H1 (cell line): Measurements from ENCODE around the gene VAT1L. TPM values are rescaled to one million over a fixed set of nuclear protein-coding genes. Genes with fewer than 3 reads are reported as not detected.

Experiments used
- CTCF ChIA-PET: fragments of 300-600 bp; sonication (Branson Sonifier 250); formaldehyde crosslinking; loops from one replicate; lab custom pipeline; 2021; ENCODE audit not compliant: partially characterized antibody; lab: Charles Lee
- POLR2A ChIA-PET: fragments of 300-600 bp; sonication (Branson Sonifier 250); formaldehyde crosslinking; loops from one replicate; lab custom pipeline; 2021; ENCODE audit warnings: inconsistent platforms; ENCODE audit not compliant: partially characterized antibody; lab: Charles Lee
- DNase-seq, 2 experiments: peaks; one replicate each; pipeline versions ENCODE4 v3.0.0 to v3.0.0-alpha.2; 2010 to 2022; ENCODE audit warnings: low spot score in 2 of 2, low read depth in 1 of 2, mixed read lengths in 1 of 2
- FAIRE-seq: peaks from 2 replicates; lab custom pipeline; 2011; peaks lifted over from hg19 to GRCh38; lab: Jason Lieb, UNC
- H2AFZ ChIP-seq: 2 replicates; pipeline ENCODE4 v1.8.1; 2012; ENCODE audit warnings: low read length, inconsistent platforms
- H2AK5ac ChIP-seq: 2 replicates; pipeline ENCODE4 v1.6.1; 2013; ENCODE audit warnings: low read depth, low read length
- H2BK120ac ChIP-seq: replicated peaks from 2 replicates; pipeline ENCODE3; 2013; ENCODE audit warnings: low read depth, low read length, inconsistent platforms
- H2BK12ac ChIP-seq: 2 replicates; pipeline ENCODE4 v1.6.1; 2013; ENCODE audit warnings: low read depth, low read length
- H2BK15ac ChIP-seq: 2 replicates; pipeline ENCODE4 v1.6.1; 2013; ENCODE audit warnings: low read length
- H2BK20ac ChIP-seq: 2 replicates; pipeline ENCODE4 v1.6.1; 2013; ENCODE audit warnings: low read length
- H2BK5ac ChIP-seq: 2 replicates; pipeline ENCODE4 v1.6.1; 2013; ENCODE audit warnings: low read depth, low read length
- H3K14ac ChIP-seq: 2 replicates; pipeline ENCODE4 v1.6.1; 2013; ENCODE audit warnings: inconsistent platforms; ENCODE audit not compliant: insufficient read length
- H3K18ac ChIP-seq: 2 replicates; pipeline ENCODE4 v1.6.1; 2013; ENCODE audit warnings: low read length; ENCODE audit errors: extremely low read depth
- H3K23ac ChIP-seq: 2 replicates; pipeline ENCODE4 v1.6.1; 2013; ENCODE audit warnings: inconsistent platforms; ENCODE audit not compliant: insufficient read length
- H3K23me2 ChIP-seq: 2 replicates; pipeline ENCODE4 v1.6.1; 2013; ENCODE audit warnings: low read depth, low read length
- H3K27ac ChIP-seq: 2 replicates; pipeline ENCODE4 v1.6.1; 2011; ENCODE audit warnings: low read depth, low read length, inconsistent platforms
- H3K27me3 ChIP-seq, 4 experiments: replicated peaks in 1 of 4; 1 replicate in 1 of 4; 2 replicates in 3 of 4; pipeline versions ENCODE4 v1.6.1 to v1.8.1; 2011 to 2013; ENCODE audit warnings: low read length in 3 of 4, mild to moderate bottlenecking in 3 of 4, inconsistent platforms in 2 of 4, mixed read lengths in 2 of 4, moderate library complexity in 1 of 4; ENCODE audit not compliant: control insufficient read depth in 3 of 4, insufficient read depth in 3 of 4; ENCODE audit errors: extremely low read depth in 1 of 4
- H3K36me3 ChIP-seq, 4 experiments: 2 replicates each; pipeline versions ENCODE4 v1.6.1 to v1.8.1; 2011 to 2013; ENCODE audit warnings: mild to moderate bottlenecking in 4 of 4, low read length in 3 of 4, moderate library complexity in 2 of 4, control low read depth in 1 of 4, inconsistent platforms in 1 of 4; ENCODE audit not compliant: insufficient read depth in 4 of 4, control insufficient read depth in 2 of 4
- H3K4ac ChIP-seq: replicated peaks from 2 replicates; pipeline ENCODE3; 2013; ENCODE audit warnings: low read length, low read depth, mixed read lengths, inconsistent platforms; ENCODE audit not compliant: insufficient read length
- H3K4me1 ChIP-seq, 4 experiments: replicated peaks in 1 of 4; 1 replicate in 1 of 4; 2 replicates in 3 of 4; pipeline versions ENCODE4 v1.6.1 to v1.8.1; 2011 to 2013; ENCODE audit warnings: low read length in 3 of 4, inconsistent platforms in 2 of 4, mixed read lengths in 1 of 4; ENCODE audit not compliant: insufficient read depth in 4 of 4, control insufficient read depth in 3 of 4
- H3K4me2 ChIP-seq, 2 experiments: 2 replicates each; pipeline versions ENCODE4 v1.6.1 to v1.8.1; 2011 to 2013; ENCODE audit warnings: low read depth in 2 of 2, low read length in 2 of 2, control low read depth in 1 of 2, inconsistent platforms in 1 of 2, mild to moderate bottlenecking in 1 of 2; ENCODE audit not compliant: insufficient read depth in 1 of 2
- H3K4me3 ChIP-seq, 4 experiments: fragments of 200-600, 300-600 bp in 1 of 4; sonication (generic), shearing (Covaris generic), sonication (Bioruptor Twin) in 1 of 4; 2 replicates each; pipeline versions ENCODE4 v1.5.1 to v1.8.1; 2011 to 2016; ENCODE audit warnings: low read length in 4 of 4, low read depth in 3 of 4, control low read depth in 2 of 4, inconsistent platforms in 2 of 4, mild to moderate bottlenecking in 2 of 4, mixed read lengths in 1 of 4, moderate library complexity in 1 of 4; ENCODE audit not compliant: insufficient read depth in 2 of 4; ENCODE audit errors: extremely low read depth in 1 of 4
- H3K56ac ChIP-seq: replicated peaks from 2 replicates; pipeline ENCODE3; 2013; ENCODE audit warnings: low read depth, mild to moderate bottlenecking, mixed read lengths, low read length, inconsistent platforms; ENCODE audit not compliant: insufficient read length
- H3K79me1 ChIP-seq: 2 replicates; pipeline ENCODE4 v1.6.1; 2013; ENCODE audit warnings: low read depth, low read length, control low read depth
- H3K79me2 ChIP-seq, 2 experiments: 2 replicates each; pipeline versions ENCODE4 v1.6.1 to v1.8.1; 2012 to 2013; ENCODE audit warnings: low read length in 2 of 2, mild to moderate bottlenecking in 2 of 2, inconsistent platforms in 1 of 2; ENCODE audit not compliant: insufficient read depth in 2 of 2, control insufficient read depth in 1 of 2
- H3K9ac ChIP-seq, 4 experiments: replicated peaks in 1 of 4; 1 replicate in 1 of 4; 2 replicates in 3 of 4; pipeline versions ENCODE4 v1.6.1 to v1.8.1; 2011 to 2013; ENCODE audit warnings: low read depth in 3 of 4, low read length in 3 of 4, control low read depth in 2 of 4, mild to moderate bottlenecking in 2 of 4, moderate library complexity in 2 of 4, inconsistent platforms in 1 of 4; ENCODE audit errors: extremely low read depth in 1 of 4
- H3K9me3 ChIP-seq, 2 experiments: 2 replicates each; pipeline versions ENCODE4 v1.6.1 to v1.8.1; 2012 to 2013; ENCODE audit warnings: mild to moderate bottlenecking in 2 of 2, moderate library complexity in 2 of 2, control low read depth in 1 of 2, inconsistent platforms in 1 of 2, low read depth in 1 of 2, low read length in 1 of 2, mixed read lengths in 1 of 2; ENCODE audit not compliant: insufficient read depth in 2 of 2
- H4K20me1 ChIP-seq, 2 experiments: replicated peaks in 1 of 2; 2 replicates each; pipeline versions ENCODE3 to v1.8.1; 2011 to 2013; ENCODE audit warnings: inconsistent platforms in 2 of 2, low read length in 2 of 2, mild to moderate bottlenecking in 1 of 2; ENCODE audit not compliant: insufficient read depth in 2 of 2, control insufficient read depth in 1 of 2
- H4K5ac ChIP-seq: 2 replicates; pipeline ENCODE4 v1.6.1; 2013; ENCODE audit warnings: low read length, low read depth, mixed read lengths, inconsistent platforms; ENCODE audit not compliant: insufficient read length
- H4K8ac ChIP-seq: 2 replicates; pipeline ENCODE4 v1.8.0; 2013; ENCODE audit warnings: mild to moderate bottlenecking, moderate library complexity, low read length, inconsistent platforms; ENCODE audit not compliant: insufficient read depth; ENCODE audit errors: extremely low read depth
- H4K91ac ChIP-seq: replicated peaks from 2 replicates; pipeline ENCODE3; 2013; ENCODE audit warnings: low read length, mixed read lengths, inconsistent platforms; ENCODE audit not compliant: insufficient read length
- BACH1 ChIP-seq: IDR thresholded peaks from 2 replicates; pipeline ENCODE4 v1.6.1; 2012; ENCODE audit warnings: low read length, improper control_type of control experiment
- BCL11A ChIP-seq, 2 experiments: IDR thresholded peaks; one replicate each; pipeline ENCODE4 v1.6.1; 2011; ENCODE audit warnings: low read depth in 2 of 2, low read length in 2 of 2, mild to moderate bottlenecking in 2 of 2
- CBX5 ChIP-seq: fragments of 300-800, 300-1000 bp; sonication (generic); IDR thresholded peaks from 2 replicates; pipeline ENCODE4 v1.7.1; 2016; ENCODE audit warnings: antibody characterized with exemption, low read length, low read depth
- EP300 ChIP-seq, 2 experiments: IDR thresholded peaks; 1 replicate in 1 of 2; 2 replicates in 1 of 2; pipeline ENCODE4 v1.6.1; 2011 to 2012; ENCODE audit warnings: low read depth in 2 of 2, low read length in 2 of 2, mild to moderate bottlenecking in 2 of 2, borderline replicate concordance in 1 of 2, inconsistent platforms in 1 of 2, moderate library complexity in 1 of 2
- FOSL1 ChIP-seq: IDR thresholded peaks from 2 replicates; pipeline ENCODE4 v1.6.1; 2011; ENCODE audit warnings: mild to moderate bottlenecking, low read depth, low read length, moderate library complexity; ENCODE audit not compliant: insufficient read depth
- GABPA ChIP-seq: IDR thresholded peaks from 2 replicates; pipeline ENCODE4 v1.6.1; 2011; ENCODE audit warnings: mild to moderate bottlenecking, low read length, moderate library complexity, borderline replicate concordance; ENCODE audit not compliant: insufficient read depth
- HDAC2 ChIP-seq, 2 experiments: fragments of 300-600 bp in 1 of 2; sonication (generic) in 1 of 2; IDR thresholded peaks; 2 replicates each; pipeline ENCODE4 v1.6.1; 2011 to 2012; ENCODE audit warnings: low read depth in 2 of 2, low read length in 2 of 2, mild to moderate bottlenecking in 2 of 2, moderate library complexity in 2 of 2, borderline replicate concordance in 1 of 2, inconsistent platforms in 1 of 2
- JUN ChIP-seq: IDR thresholded peaks from 2 replicates; pipeline ENCODE4 v1.6.1; 2011; ENCODE audit warnings: low read depth, mild to moderate bottlenecking, improper control_type of control experiment, low read length
- RBBP5 ChIP-seq: IDR thresholded peaks from 2 replicates; pipeline ENCODE4 v1.7.1; 2012; ENCODE audit warnings: low read depth, mild to moderate bottlenecking, inconsistent platforms, low read length, moderate library complexity, borderline replicate concordance
- RFX5 ChIP-seq: IDR thresholded peaks from 2 replicates; pipeline ENCODE4 v1.6.1; 2011; ENCODE audit warnings: low read depth, low read length, improper control_type of control experiment, borderline replicate concordance
- SAP30 ChIP-seq: fragments of 300-600 bp; sonication (generic); IDR thresholded peaks from 2 replicates; pipeline ENCODE4 v1.7.1; 2012; ENCODE audit warnings: low read length, moderate library complexity, mild to moderate bottlenecking, inconsistent platforms; ENCODE audit not compliant: insufficient read depth, insufficient replicate concordance
- SRF ChIP-seq: IDR thresholded peaks from 2 replicates; pipeline ENCODE4 v1.6.1; 2011; ENCODE audit warnings: mild to moderate bottlenecking, low read depth, low read length, moderate library complexity
- WGBS, 2 experiments: shearing (Covaris generic) in 1 of 2; methylation state at CpG; one replicate each; pipeline versions ENCODE4 v1.1.6 to v1.1.7; 2013 to 2015; ENCODE audit warnings: low lambda C conversion rate in 2 of 2, mixed read lengths in 2 of 2, inconsistent platforms in 1 of 2, low coverage in 1 of 2, missing lambda C conversion rate in 1 of 2; ENCODE audit not compliant: insufficient replicate concordance in 2 of 2, insufficient coverage in 1 of 2, insufficient read length in 1 of 2; ENCODE audit errors: extremely low coverage in 1 of 2, missing lambda C conversion rate in 1 of 2; 5-methylcytosine and 5-hydroxymethylcytosine counted together
- polyA plus RNA-seq, 7 experiments: library from polyadenylated mRNA; depleted of rRNA in 3 of 7; stranded (reverse) in 5 of 7; unstranded in 2 of 7; fragments of >200 nt in 5 of 7; fragments of 200-250 nt in 2 of 7; gene quantifications; 1 replicate in 5 of 7; 2 replicates in 1 of 7; 4 replicates in 1 of 7; pipeline versions ENCODE4 v1.2.1 to v1.2.3, GENCODE V29; 2011 to 2013; ENCODE audit warnings: missing spikeins in 2 of 7, mixed read lengths in 2 of 7
- total RNA-seq: library from RNA; stranded (reverse); fragmentation: NEBNext Ultra II Directional; extraction: Animal tissue kit (Norgen Biotek cat#: 25700); gene quantifications from 2 replicates; pipeline ENCODE4 v1.2.1, GENCODE V29; 2021

The VAT1L gene
- total and polyA plus RNA-seq, 2 of the 8 experiments (the other 6 are each of a cell fraction or from before 2014, with no cell fraction given): 46.3 to 48.2 TPM

GRCh38 chr16:77790009-77790372 is 1.6 kb downstream of the VAT1L start:
- POLR2A ChIA-PET: interaction anchor here (1.1 to 1.6 kb wide), 4 partner anchors 173 to 202 kb away, joined by 3 to 6 read pairs (median 3); no protein-coding TSS in a partner anchor
- Histone ChIP-seq H3K9ac (peak overlapping the region in 2 of 4 experiments; percentile 9 to 50; a peak in 1 of 7 replicates), H3K4me2 (peak overlapping the region; percentile 98 to 99), H2BK20ac (no peak overlapping the region), H3K23me2 (peaks cover 20% of the 10 kb centered on the region), H3K4me3 (peak overlapping the region; percentile 74 to 88 (median 76)), H3K27ac (no peak overlapping the region), H4K20me1 (peaks cover 0 to 2% of the 10 kb centered on the region in 2 experiments), H2AFZ (no peak overlapping the region), H3K27me3 (peaks cover 0 to 19% (median 15%) of the 10 kb centered on the region in 4 experiments; a peak in 5 of 7 replicates), H4K91ac (no peak overlapping the region), H2BK5ac (no peak overlapping the region), H4K8ac (no peak overlapping the region), H3K23ac (no peak overlapping the region), H3K14ac (no peak overlapping the region), H2AK5ac (no peak overlapping the region; the same call in 1 of the 2 replicates), H2BK15ac (no peak overlapping the region), H3K79me1 (0 out of 2 replicates have a peak, but pooled peaks cover 3% of the 10 kb centered on the region), H3K18ac (no peak overlapping the region), H3K79me2 (peaks cover 6 to 60% of the 10 kb centered on the region in 2 experiments; a peak in 2 of 4 replicates), H3K9me3 (no peaks in the 10 kb centered on the region), H2BK120ac (no peak overlapping the region), H3K56ac (no peak overlapping the region), H3K4me1 (peaks cover 0 to 3% (median 0%) of the 10 kb centered on the region in 4 experiments; a peak in 5 of 7 replicates), H3K36me3 (no peaks in the 10 kb centered on the region; a peak in 1 of 8 replicates), H2BK12ac (no peak overlapping the region), H4K5ac (no peak overlapping the region), H3K4ac (no peak overlapping the region)
- 33% methylated on average over 10 of the region's 11 CpGs; no CpG with 5 or more reads in 1 of the 2 experiments for WGBS, 2 experiments
- DNase-seq: no peak
- no peak for FAIRE-seq
- CTCF ChIA-PET: interaction anchor here (1.0 to 1.9 kb wide), 8 partner anchors 10 to 213 kb away, joined by 3 to 6 read pairs (median 4); no protein-coding TSS in a partner anchor
- TF ChIP-seq JUN: no peak
- TF ChIP-seq RBBP5: no peak
- no peak for TF ChIP-seq HDAC2 (IDR thresholded peaks at IDR 0.05; ENCODE audit: borderline replicate concordance in 1 of 2, low read depth in 2 of 2, low read length in 2 of 2)
- TF ChIP-seq BACH1: no peak
- no peak for TF ChIP-seq EP300 (IDR thresholded peaks at IDR 0.05; ENCODE audit: borderline replicate concordance in 1 of 2, low read depth in 2 of 2, low read length in 2 of 2)
- TF ChIP-seq RFX5: no peak
- no peak for TF ChIP-seq SRF
- TF ChIP-seq FOSL1: no peak
- TF ChIP-seq SAP30: no peak
- no peak for TF ChIP-seq BCL11A (IDR thresholded peaks at IDR 0.05; ENCODE audit: low read depth in 2 of 2, low read length in 2 of 2)
- no peak for TF ChIP-seq GABPA
- TF ChIP-seq CBX5: no peak
